Testis (tissue), 2 donors: Measurements from ENCODE around the gene RUNX1.

Source experiments
- POLR2A ChIP-seq: fragments of 450-650 bp; IDR thresholded peaks from one replicate; pipeline ENCODE4 v1.6.1; 2017; ENCODE audit warnings: antibody characterized with exemption, mild to moderate bottlenecking, moderate library complexity
- TF ChIP-seq, protein P1 (sequence below), 3 experiments: fragments of 450-650 bp in 2 of 3; fragments of 200-600 bp in 1 of 3; sonication (generic) in 1 of 3; IDR thresholded peaks; one replicate each; pipeline ENCODE4 v1.5.1; 2016 to 2019; ENCODE audit warnings: antibody characterized with exemption in 3 of 3, mild to moderate bottlenecking in 2 of 3, moderate library complexity in 1 of 3

DNA sequence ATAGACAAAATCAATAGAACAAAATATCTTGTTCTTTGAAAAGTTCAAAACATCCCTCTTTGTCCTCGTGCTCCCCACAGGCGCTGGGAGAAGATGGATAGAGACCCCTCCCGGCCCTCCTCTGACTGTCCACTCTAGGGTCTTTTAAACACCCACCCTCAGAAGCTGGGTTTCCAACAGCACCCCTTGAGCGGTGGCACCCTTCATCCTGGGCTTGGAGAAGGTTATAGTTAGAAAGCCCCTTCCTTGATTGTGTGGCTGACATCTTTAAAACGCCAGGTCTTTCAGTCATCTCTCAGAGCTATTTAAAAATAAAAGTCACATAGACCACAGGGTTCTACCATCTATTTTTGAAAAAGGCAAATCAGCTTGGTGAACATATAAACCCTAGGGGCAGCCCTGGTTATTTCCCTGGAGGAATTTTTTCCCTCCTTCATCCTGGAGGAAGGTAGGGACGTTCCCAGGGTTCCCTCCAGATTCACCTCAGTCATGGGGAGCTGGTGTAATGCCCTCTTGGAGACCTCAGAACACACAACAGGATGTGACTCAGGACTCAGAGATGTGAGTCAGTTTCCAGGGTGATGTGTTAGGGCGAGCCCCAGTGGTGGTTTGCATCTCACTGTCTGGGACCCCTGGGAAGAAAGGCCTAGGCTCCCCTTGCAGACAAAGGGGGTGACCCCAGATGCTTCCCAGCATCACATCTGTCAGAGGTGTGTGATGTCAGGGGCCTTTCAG, 241.8 kb downstream of the RUNX1 start:
- TF ChIP-seq, protein P1, sequence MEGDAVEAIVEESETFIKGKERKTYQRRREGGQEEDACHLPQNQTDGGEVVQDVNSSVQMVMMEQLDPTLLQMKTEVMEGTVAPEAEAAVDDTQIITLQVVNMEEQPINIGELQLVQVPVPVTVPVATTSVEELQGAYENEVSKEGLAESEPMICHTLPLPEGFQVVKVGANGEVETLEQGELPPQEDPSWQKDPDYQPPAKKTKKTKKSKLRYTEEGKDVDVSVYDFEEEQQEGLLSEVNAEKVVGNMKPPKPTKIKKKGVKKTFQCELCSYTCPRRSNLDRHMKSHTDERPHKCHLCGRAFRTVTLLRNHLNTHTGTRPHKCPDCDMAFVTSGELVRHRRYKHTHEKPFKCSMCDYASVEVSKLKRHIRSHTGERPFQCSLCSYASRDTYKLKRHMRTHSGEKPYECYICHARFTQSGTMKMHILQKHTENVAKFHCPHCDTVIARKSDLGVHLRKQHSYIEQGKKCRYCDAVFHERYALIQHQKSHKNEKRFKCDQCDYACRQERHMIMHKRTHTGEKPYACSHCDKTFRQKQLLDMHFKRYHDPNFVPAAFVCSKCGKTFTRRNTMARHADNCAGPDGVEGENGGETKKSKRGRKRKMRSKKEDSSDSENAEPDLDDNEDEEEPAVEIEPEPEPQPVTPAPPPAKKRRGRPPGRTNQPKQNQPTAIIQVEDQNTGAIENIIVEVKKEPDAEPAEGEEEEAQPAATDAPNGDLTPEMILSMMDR (IDR thresholded peaks at IDR 0.05) = no peak
- TF ChIP-seq POLR2A = no peak
